GDM1 (cell line): ENCODE data around the gene PAM.

ENCODE experiments used
- DNase-seq: peaks from one replicate; lab custom pipeline; 2025; lab: John Stamatoyannopoulos, UW

Gene PAM

DNA sequence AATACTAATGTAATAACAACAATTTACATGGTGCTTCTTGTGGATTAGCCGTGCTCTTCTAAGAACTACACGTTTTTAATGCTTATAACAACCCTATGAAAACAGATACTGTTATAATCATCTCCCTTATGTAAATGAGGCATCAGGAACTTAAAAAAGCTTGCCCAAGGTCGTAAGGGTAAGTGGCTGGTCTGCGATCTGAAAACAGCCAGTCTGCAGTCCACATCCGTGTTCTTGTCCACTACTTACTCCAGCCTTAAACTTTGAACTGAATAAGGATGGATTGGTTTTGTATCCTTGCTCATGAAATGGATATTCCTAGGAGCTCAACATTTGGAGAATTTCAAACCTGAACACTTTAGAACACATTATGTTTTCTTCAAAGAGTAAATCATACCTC, 26.7 kb downstream of the PAM start:
- no peak for DNase-seq

DNA sequence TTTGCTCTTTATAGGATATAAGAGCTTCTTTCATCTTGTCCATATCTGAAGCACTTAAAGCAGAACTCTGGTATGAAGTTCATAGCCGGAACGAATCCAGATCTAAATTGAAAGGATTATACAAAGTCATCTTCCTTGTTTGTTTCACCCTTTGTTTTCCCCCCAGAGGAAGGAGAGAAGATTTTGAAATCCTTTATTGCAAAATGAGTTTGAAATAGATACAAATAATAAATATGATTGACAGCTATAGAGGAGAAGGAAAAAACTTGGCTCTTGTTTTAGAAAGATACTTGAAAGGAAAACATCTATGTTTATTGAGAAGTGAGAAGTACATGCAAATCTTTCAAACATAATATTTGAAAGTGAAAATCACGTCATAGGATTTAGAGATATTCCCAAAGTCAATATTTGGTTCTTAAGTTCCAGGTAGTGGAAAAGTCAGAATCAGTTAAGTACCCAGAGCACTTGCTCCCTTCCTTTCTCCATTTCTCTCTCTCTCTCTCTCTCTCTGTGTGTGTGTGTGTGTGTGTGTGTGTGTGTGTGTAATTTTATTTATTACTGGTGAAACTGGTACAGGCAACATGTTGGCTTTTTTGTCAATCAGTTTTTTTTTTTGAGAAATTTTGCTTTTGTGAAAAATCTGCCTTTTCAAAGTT, 27.2 kb downstream of the PAM start:
- DNase-seq: no peak

DNA sequence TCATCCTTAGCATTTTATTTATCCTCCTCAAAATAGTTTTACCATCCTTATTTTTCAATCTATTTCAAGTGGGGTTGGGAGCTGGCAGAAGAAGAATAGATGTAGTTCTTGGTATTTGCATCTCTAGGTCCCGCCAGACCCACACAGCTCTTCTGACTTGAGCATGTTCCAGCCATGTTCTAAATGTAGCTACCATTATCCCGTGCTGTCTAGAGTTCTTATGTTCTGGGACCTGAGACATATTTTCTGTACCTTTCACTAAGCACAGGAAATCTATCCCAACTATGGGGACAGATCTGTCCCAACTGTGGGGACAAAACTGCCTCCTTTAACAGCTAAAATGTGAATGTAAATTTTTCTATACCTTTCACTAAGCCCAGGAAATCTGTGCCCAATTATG, 32.0 kb downstream of the PAM start:
- no peak for DNase-seq

DNA sequence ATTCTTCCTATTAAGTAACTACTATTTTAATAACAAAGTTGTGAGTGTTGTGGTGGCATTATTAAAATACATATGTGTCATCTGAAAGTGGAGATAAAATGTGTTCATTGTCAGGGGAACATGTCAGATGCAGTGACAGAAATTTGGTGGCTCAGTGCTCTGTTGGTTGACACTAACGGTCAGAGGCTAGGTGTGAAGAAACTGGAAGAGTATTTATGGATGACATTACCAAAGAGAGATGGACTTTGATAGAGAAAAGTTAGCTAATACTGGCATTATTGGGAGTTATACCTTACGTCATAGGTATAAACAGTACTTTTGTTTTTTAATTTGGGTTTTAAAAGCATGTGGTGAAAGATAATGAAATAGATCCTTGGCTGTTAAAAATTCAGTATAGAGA, 33.7 kb downstream of the PAM start:
- no peak for DNase-seq

DNA sequence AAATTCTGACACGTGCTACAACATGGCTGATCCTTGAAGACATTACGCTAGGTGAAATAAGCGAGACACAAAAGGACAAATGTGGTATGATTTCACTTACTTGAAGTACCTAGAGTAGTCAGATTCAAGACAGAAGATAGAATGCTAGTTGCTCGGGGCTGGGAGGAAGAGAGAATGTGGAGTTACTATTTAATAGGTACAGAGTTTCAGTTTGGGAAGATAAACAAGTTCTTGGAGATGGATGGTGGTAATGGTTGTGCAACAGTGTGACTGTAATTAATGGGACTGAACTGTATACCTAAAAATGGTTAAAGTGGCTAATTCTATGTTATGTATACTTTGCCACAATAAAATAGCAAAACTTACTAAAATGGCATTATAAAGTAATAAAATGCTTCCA, 34.4 kb downstream of the PAM start:
- DNase-seq: no peak

DNA sequence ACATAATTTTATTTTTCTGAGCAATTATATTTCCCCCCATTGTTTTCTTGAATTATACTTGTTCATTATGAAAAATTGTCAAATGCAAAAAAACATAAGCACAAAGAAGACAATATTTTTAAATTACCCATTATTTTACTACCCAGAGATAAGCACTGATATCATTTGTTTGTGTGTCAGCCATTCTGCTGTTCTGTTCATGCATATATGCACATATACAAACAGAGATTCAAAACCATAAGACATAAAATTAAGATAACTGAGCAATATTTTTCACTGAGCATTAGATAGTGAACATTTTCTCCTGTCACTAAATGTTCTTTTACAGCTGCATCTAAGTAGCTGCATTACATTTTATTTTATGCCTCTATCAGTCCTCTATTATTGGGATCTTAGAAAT, 35.6 kb downstream of the PAM start:
- DNase-seq: no peak

DNA sequence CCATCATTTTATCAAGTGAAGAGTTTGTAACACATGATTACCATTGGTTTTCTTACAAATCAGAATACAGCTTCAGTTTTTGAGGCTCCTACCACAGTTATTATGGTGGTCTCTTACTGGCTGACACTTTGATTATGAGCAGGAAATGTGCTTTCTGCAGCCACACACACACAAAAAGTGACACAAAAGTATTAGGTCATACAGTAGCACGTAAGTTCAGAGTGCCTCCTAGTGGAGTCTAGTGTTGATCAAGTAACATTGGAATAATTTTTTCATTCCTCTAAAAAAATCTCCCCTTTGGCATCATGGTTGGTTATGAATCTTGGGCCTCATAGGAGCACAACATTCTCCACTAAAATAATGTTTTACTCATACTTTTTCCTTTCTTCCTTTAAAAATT, 37.6 kb downstream of the PAM start:
- no peak for DNase-seq

DNA sequence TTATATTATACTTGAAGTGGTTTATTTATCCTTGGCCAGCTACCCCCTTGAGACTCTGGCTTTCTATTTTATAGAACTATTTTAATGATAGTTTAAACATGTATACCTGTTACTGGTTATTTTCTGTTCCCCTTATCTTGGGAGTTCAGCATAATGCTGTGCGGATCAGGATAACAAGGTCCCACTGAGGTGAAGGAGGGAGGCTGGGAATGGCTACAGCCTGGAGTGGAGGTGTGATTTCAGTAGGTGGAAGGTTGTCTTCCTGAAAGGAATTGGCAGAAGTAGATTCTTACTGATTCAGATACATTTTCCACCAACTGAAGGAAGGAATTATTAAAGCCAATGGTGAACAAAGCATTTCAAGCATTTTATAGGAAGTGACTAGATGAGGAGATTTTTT, 38.9 kb downstream of the PAM start:
- DNase-seq: no peak

DNA sequence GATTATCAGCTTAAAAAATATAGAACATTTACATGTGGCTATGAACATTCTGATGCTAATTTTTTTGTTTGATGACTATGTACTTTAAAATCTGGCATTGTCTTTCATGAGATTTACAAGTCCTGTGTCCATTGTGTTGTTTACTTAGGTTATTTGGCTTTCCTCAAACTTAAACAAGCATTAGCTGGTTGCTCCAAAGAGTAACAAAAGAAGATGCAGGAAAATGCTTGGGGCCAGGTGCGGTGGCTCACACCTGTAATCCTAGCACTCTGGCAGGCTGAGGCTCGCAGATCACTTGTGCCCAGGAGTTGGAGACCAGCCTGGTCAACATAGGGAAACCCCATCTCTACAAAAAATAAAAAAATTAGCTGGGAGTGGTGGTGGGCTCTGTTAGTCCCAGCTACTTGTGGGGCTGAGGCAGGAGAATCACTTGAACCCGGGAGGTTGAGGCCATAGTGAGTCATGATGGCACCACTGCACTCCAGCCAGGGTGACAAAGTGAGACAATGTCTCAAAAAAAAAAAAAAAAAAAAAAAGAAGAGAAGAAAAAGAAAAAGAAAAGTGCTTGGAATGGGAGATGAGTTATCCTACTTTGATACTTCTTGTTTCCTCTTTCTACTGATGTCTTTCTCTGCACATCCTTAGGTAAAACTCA, 39.7 kb downstream of the PAM start:
- no peak for DNase-seq

DNA sequence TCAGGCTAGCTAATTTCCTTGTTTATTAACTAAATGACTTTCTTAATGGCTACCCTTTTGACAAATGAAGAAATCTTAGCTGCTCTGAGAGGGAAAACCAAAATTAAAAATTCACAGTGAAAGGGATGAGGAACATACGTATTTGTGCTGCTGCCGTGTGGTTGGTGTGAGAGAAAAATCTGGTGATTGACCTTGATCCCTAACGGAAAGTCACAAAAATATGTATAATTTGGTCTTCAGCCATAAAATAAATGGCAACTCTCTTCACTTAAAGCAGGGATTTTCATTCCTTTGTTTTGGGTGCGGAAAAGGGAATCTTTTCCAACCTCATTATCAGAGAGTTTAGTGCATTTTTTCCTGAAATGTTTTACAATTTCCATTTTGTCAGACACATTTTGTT, 40.4 kb downstream of the PAM start:
- DNase-seq: no peak

DNA sequence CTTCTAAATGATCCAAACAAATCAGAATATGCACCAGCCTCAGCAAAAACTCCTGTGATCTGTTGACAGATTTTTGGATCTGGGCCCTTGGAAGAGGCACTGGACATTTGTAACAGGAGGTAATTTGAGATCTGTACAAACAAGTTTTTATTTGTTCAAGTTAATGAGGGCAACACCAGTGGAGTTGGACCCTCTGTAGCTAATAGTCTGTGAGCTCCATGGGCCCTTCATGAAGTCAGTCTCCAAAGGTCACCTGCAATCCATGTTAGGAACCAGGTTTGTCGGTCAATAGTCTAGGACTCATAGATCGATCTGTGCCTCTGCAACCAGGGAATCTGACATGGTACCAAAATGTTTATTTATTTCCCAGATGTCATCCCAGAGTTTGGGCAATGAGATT, 40.9 kb downstream of the PAM start:
- no peak for DNase-seq

DNA sequence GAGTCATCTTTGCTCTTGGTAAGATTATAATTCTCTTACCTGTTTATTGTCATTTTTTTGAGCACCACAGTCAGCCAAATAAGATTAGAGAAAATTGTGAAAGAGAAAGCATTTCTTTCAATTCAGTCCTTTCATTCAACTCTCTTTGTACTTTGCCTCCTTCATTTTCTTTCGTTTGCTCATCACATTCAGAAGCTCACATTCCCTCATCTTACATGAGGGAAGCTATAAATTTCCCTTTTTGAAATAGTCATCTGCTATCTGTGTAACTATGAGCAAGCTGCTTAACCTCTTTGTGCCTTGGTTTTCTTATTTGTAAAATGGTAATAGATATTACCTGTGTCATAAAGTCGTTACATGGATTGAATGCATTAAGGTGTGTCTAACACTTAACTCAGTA, 41.4 kb downstream of the PAM start:
- no peak for DNase-seq

DNA sequence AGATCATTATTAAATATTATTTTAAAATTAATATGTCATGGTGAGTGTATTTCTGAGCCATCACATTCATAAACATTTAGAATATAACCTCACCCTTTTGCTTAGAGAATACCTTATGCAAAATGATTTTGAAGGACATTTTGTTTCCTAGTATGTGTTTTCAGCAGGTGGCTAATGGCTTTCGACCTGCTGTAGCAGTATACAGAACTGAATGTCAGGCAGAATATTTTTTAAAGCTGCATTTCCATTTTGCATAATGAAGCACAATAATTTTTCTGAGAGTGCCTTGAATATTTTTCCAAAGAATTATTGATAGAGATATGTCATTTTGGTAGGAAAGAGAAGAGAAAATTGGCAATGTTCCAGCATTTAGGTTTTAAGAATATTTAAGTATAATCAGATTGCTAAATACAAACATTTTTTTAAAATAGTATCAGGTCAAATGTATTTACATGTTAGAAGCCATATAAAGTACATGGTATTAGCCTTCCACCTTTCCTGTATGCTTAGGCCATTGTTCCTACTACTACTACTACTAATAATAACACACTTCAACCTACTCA, 42.3 kb downstream of the PAM start:
- no peak for DNase-seq

DNA sequence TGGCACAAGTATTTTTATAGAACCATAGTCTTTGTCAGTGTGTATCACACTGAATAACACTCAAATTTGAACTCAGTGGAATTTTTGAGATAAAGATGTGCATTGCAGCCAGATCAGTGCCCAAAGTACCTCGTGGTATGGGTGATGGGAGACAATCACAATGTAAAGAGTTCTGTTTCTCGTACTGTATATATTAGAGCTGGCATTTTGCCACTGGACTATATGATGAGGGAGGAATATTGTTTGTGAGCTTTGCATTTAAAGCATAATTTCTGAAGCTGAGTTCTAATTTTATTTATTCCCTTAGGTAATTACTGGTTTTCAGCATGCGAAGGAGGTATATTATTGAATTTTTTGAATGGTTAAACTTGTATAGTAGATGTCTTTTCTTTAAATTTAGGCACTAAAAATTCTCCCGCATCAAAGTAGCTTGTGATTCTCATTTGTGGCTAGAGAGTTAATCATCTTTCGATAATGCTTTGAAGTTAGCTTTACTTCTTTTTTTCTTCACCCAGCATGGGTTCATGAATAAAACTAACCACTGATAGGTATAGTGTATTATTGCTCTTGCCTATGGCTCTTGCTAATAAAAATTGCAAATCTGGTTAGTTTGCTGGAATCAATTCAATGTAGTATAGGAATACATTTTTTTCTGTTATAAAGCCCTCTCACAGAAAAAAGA, 43.1 kb downstream of the PAM start:
- no peak for DNase-seq

DNA sequence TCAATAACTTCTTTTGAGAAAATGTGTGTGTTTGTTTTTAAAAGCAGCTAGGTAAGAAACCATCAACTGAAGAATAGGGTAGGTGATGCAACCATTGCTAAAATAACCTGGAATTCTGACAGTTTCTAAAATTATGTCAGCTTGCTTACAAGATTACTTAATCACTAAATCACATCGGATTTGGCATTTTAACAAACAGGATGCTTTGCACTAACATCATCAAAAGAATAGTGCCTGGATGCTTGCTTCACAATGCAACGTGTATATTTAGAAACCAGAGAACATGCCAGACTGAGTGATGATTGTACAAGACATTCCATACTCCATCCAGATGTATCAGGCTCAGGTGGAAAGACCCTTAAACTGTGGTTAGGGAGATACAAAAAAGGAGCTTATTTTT, 43.9 kb downstream of the PAM start:
- no peak for DNase-seq

DNA sequence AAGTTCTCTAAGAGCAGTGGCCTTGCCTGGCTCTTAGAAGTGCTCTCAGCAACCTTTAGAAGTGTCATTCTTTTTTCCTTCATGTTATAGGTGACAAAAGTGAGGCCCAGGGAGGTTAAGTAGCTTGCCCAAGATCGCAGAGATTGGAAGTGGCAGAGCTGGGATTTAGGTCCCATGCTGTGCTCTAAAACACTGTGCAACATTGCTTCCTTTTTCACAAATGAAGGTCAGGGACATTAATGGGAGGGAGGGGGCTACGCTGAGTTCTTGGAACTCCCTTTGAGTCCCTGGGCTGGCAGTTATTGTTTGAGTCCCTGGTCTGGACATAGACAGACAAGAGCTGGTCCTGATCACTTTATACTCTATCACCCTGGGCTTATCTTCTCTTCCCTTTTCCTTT, 45.3 kb downstream of the PAM start:
- no peak for DNase-seq

DNA sequence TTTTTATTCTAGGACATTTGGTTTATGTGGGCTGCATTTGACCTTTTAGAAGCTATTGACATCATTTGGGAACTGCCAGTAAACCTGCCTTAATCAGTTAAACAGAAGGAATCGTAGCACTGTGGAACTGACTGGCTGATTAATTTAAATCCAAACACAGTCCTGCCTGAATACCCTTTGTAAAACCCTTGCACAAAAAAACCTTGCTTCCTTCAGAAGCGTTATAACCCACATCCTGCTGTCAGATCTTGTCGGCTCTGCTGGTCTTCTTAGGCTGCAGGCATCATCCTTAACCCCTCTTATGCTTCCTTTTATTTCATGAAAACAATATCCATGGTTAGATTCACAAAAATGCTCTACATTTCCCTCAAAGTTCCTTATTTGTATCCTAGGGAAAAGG, 46.3 kb downstream of the PAM start:
- DNase-seq: peak; percentile 77

DNA sequence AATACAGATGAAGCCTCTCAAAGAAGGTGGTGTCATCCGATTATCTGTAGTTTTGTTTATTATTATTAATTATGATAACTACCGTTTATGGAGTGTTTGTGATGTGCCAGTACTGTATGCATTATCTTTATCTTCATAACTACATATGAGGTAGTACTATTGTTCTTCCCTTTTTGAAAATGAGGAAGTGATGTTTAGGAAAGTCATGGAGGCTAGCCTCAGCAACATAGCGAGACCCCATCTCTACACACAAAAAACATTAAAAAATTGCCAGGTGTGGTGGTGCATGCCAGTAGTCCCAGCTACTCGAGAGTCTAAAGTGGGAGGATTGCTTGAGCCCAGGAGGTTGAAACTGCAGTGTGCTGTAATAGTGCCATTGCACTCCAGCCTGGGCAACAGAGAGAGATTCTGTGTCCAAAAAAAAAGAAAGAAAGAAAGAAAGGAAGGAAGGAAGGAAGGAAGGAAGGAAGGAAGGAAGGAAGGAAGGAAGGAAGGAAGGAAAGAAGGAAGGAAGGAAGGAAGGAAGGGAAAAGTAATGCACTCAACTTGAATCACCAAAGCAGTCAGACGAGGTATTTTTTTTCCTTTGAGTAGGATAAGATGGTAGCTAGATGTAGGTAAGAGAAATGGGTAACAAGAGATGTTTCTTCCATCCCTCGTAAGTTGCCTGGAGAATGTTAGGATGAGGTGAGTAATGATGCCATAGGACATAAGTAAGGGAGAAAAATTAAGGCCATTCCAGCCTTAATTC, 47.8 kb downstream of the PAM start:
- no peak for DNase-seq

DNA sequence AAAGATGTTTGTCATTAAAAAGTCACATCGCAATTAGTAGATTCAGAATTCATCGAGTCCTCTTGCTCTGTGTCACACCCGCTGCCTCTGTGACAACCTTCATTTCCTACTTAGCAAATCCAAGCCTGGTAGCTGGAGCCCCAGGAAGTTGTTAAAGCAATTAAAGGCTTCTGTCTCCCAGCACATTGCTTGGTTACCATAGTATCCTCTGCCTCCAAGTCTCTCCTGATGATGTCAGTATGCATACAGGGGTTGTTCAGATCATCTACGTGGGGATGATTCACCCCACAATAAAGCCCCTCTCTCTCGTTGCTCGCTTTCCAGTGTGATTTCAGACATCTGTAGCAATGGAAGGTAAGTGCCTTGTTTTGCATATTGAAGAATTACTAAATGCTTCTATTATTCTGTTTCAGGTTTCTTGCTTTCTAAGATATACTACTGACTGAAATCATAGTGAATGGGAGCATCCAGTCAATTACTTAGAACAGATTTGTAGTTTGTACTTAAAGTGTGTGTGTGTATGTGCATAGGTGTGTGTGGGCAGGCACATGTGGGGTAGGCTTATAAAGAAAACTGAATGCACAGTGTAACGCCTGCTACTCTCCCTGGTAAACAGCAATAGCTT, 52.9 kb downstream of the PAM start:
- no peak for DNase-seq

DNA sequence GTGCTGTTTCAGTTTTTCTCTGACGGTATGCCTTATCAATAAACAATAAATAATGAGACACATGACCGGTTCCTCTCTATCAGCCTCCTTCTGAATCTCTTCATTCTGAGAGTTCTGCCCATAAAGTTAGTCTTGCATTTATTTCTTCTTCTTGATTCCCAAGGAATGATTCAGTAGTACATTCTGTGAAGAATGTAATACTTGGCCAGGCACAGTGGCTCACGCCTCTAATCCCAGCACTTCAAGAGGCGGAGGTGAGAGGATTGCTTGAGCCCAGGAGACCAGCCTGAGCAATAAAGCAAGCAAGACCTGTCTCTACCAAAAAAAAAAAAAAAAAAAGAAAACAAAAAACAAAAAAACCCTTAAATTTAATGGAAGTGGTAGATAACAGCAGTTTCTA, 53.9 kb downstream of the PAM start:
- no peak for DNase-seq

DNA sequence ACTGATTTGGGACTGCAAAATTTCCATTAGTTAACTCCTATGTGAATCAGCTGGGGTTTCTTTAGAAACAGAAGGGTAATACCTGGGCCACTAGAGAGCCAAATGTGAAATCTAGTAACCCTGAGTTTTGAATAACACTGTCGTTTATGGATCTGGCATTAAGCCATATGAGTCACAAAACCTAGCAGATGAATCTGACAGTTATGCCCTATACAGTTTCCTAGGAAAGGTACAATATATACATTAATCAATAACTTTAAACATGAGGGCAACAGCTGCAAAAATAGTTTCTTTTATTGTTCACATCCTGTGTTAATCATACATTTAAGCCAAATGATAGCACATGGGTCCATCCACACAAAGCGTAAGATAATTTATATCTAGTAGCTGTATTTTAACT, 56.9 kb downstream of the PAM start:
- DNase-seq: no peak

DNA sequence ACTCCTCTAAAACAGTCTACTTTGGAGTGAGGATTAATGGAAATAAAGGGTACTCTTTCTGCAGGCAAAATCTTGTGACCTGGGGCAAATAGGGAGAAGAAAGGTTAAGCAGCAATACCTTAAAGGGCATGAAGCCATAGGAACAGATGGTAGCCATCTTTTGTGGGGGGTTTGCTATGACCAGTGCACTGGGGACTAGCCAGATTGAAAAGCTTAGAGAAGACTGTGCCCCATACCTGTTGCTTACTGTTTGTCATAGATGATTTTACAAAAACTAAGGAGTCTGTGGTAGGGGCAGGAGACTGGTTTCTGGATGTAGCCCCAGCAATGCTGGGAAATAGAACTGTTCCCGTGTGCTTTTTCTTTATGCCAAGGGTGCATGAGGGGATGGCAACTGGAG, 58.6 kb downstream of the PAM start:
- no peak for DNase-seq
